Tibial artery (tissue), 4 donors: ENCODE measurements around the gene C3.

Experiments
- DNase-seq, 2 donors: peaks; one replicate each; pipeline ENCODE4 v3.0.0-alpha.2; 2019
- H3K27ac ChIP-seq, 2 donors: fragments of 200-600 bp; sonication (generic) in 1 of 2; 1 replicate in 1 of 2; 2 replicates in 1 of 2; pipeline ENCODE4 v1.5.1; 2018 to 2019; ENCODE audit warnings: mild to moderate bottlenecking in 1 of 2
- H3K27me3 ChIP-seq, 2 donors: fragments of 200-600 bp; sonication (generic) in 1 of 2; one replicate each; pipeline versions ENCODE4 v1.5.1 to v1.6.0; 2016 to 2019
- H3K36me3 ChIP-seq, 3 donors: fragments of 200-600 bp; sonication (generic) in 2 of 3; one replicate each; pipeline ENCODE4 v1.5.1; 2016 to 2019; ENCODE audit warnings: mild to moderate bottlenecking in 2 of 3
- H3K4me1 ChIP-seq, 4 donors: fragments of 200-600 bp; sonication (generic) in 2 of 4; 1 replicate in 3 of 4; 2 replicates in 1 of 4; pipeline ENCODE4 v1.5.1; 2016 to 2019
- H3K4me3 ChIP-seq, 2 donors: fragments of 200-600 bp; sonication (generic) in 1 of 2; 1 replicate in 1 of 2; 2 replicates in 1 of 2; pipeline ENCODE4 v1.5.1; 2018 to 2019; ENCODE audit warnings: mild to moderate bottlenecking in 2 of 2
- H3K9me3 ChIP-seq, 3 donors: fragments of 200-600 bp; sonication (generic) in 1 of 3; one replicate each; pipeline ENCODE4 v1.5.1; 2016 to 2019
- CTCF ChIP-seq, 2 experiments: fragments of 200-600 bp in 1 of 2; fragments of 450-650 bp in 1 of 2; IDR thresholded peaks; one replicate each; pipeline ENCODE4 v1.5.1; 2017 to 2019; ENCODE audit warnings: antibody characterized with exemption in 2 of 2, mild to moderate bottlenecking in 1 of 2, moderate library complexity in 1 of 2
- intact Hi-C: fragments of 100-400 bp; cut with DNase I; formaldehyde crosslinking; loops from one replicate; pipeline ENCODE4 v1.15.0; 2023; ENCODE audit warnings: low total_unique reads

Gene C3

GRCh38 chr19:6672693-6673290 is 47.7 kb downstream of the C3 start:
- no peaks in the 10 kb centered on the region for H3K36me3 ChIP-seq
- H3K27ac ChIP-seq = no peak overlapping the region
- no peak overlapping the region for H3K4me3 ChIP-seq
- no peak for TF ChIP-seq CTCF (IDR thresholded peaks at IDR 0.05)
- intact Hi-C loops = no loop called here
- H3K9me3 ChIP-seq = no peaks in the 10 kb centered on the region
- no peak for DNase-seq
- peaks cover 0 to 26% of the 10 kb centered on the region in 2 donors for H3K27me3 ChIP-seq
- H3K4me1 ChIP-seq = peaks cover 0 to 3% (median 0%) of the 10 kb centered on the region in 4 donors

- Histone ChIP-seq H3K36me3 (no peaks in the 10 kb centered on the region), H3K4me1 (peaks cover 0 to 3% (median 0%) of the 10 kb centered on the region in 4 donors), H3K4me3 (no peak overlapping the region), H3K27ac (no peak overlapping the region), H3K27me3 (peaks cover 0 to 29% of the 10 kb centered on the region in 2 donors), H3K9me3 (no peaks in the 10 kb centered on the region)
- no peak for DNase-seq
- TF ChIP-seq CTCF (IDR thresholded peaks at IDR 0.05) = no peak
- intact Hi-C loops = no loop called here
These were observed 48.5 kb downstream of the C3 start for GRCh38 chr19:6671960-6672359.

GRCh38 chr19:6668691-6669090 is 51.8 kb downstream of the C3 start:
- no peak overlapping the region for H3K27ac ChIP-seq
- peaks cover 0 to 18% of the 10 kb centered on the region in 2 donors for H3K27me3 ChIP-seq
- no peaks in the 10 kb centered on the region for H3K36me3 ChIP-seq
- no peak for TF ChIP-seq CTCF (IDR thresholded peaks at IDR 0.05)
- H3K4me1 ChIP-seq = no peaks in the 10 kb centered on the region
- DNase-seq = no peak
- intact Hi-C loops = no loop called here
- H3K4me3 ChIP-seq = no peak overlapping the region
- no peaks in the 10 kb centered on the region for H3K9me3 ChIP-seq

- Histone ChIP-seq H3K27me3 (peaks cover 0 to 29% of the 10 kb centered on the region in 2 donors), H3K4me3 (no peak overlapping the region), H3K9me3 (no peaks in the 10 kb centered on the region), H3K36me3 (no peaks in the 10 kb centered on the region), H3K27ac (no peak overlapping the region), H3K4me1 (no peaks in the 10 kb centered on the region)
- intact Hi-C loops = no loop called here
- no peak for TF ChIP-seq CTCF (IDR thresholded peaks at IDR 0.05)
- DNase-seq = no peak
These were observed 53.3 kb downstream of the C3 start for GRCh38 chr19:6667114-6667627.

- no peaks in the 10 kb centered on the region for H3K36me3 ChIP-seq
- H3K9me3 ChIP-seq = no peaks in the 10 kb centered on the region
- intact Hi-C loops = no loop called here
- no peak overlapping the region for H3K4me3 ChIP-seq
- peaks cover 0 to 39% of the 10 kb centered on the region in 2 donors for H3K27me3 ChIP-seq
- no peak for TF ChIP-seq CTCF (IDR thresholded peaks at IDR 0.05)
- H3K27ac ChIP-seq = no peak overlapping the region
- DNase-seq = no peak
- no peaks in the 10 kb centered on the region for H3K4me1 ChIP-seq
These were observed 55.5 kb downstream of the C3 start for GRCh38 chr19:6664916-6665315.
